ENCODE measurements around the gene MAGEC2.

- no peak for TF ChIP-seq POLR2A (IDR thresholded peaks at IDR 0.05)
- no peak for TF ChIP-seq CTCF (IDR thresholded peaks at IDR 0.05 in 8 of 11, conservative IDR thresholded peaks at IDR 0.05 in 3 of 11)
- no peak for TF ChIP-seq POLR2AphosphoS5 (IDR thresholded peaks at IDR 0.05)
Observed at GRCh38 chrX:142233400-142233799, 28.3 kb upstream of the MAGEC2 start.
